H9 (cell line): ENCODE results near the gene DOHH. TPM values are rescaled to one million over a fixed set of nuclear protein-coding genes. Genes with fewer than 3 reads are reported as not detected.

Source experiments
- DNase-seq: peaks from one replicate; pipeline ENCODE4 v3.0.0-alpha.2; 2017
- H2AFZ ChIP-seq: one replicate; pipeline ENCODE4 v1.6.1; 2013; ENCODE audit warnings: mild to moderate bottlenecking, low read length, control low read depth, moderate library complexity
- H2AK5ac ChIP-seq: 2 replicates; pipeline ENCODE4 v1.6.1; 2013; ENCODE audit warnings: low read length, control low read depth, mixed read lengths; ENCODE audit not compliant: insufficient read length
- H2BK120ac ChIP-seq: one replicate; pipeline ENCODE4 v1.6.1; 2013; ENCODE audit warnings: low read depth, mild to moderate bottlenecking, low read length, control low read depth, inconsistent platforms; ENCODE audit not compliant: poor library complexity, severe bottlenecking
- H2BK12ac ChIP-seq: 2 replicates; pipeline ENCODE4 v1.6.1; 2013; ENCODE audit warnings: low read length, control low read depth, mixed read lengths, low read depth; ENCODE audit not compliant: insufficient read length
- H2BK15ac ChIP-seq: 2 replicates; pipeline ENCODE4 v1.6.1; 2013; ENCODE audit warnings: low read depth, low read length, control low read depth
- H2BK20ac ChIP-seq: one replicate; pipeline ENCODE4 v1.6.1; 2013; ENCODE audit warnings: low read depth, mild to moderate bottlenecking, low read length, control low read depth, inconsistent platforms; ENCODE audit not compliant: poor library complexity, severe bottlenecking
- H2BK5ac ChIP-seq: 2 replicates; pipeline ENCODE4 v1.6.1; 2013; ENCODE audit warnings: low read length, control low read depth, mixed read lengths; ENCODE audit not compliant: insufficient read length
- H3K14ac ChIP-seq: 2 replicates; pipeline ENCODE4 v1.6.1; 2013; ENCODE audit warnings: low read length, control low read depth; ENCODE audit not compliant: insufficient read depth
- H3K18ac ChIP-seq: 2 replicates; pipeline ENCODE4 v1.6.1; 2013; ENCODE audit warnings: low read depth, mild to moderate bottlenecking, mixed read lengths, low read length, control low read depth; ENCODE audit not compliant: insufficient read length
- H3K23ac ChIP-seq: 2 replicates; pipeline ENCODE4 v1.6.1; 2013; ENCODE audit warnings: low read length, control low read depth, mixed read lengths, low read depth; ENCODE audit not compliant: insufficient read length
- H3K23me2 ChIP-seq: 2 replicates; pipeline ENCODE4 v1.6.1; 2013; ENCODE audit warnings: low read depth, mild to moderate bottlenecking, mixed read lengths, low read length, control low read depth; ENCODE audit not compliant: insufficient read length, poor library complexity, severe bottlenecking
- H3K27ac ChIP-seq: 2 replicates; pipeline ENCODE4 v1.5.1; 2013; ENCODE audit warnings: low read length, control low read depth, mixed read lengths, low read depth; ENCODE audit not compliant: insufficient read length
- H3K27me3 ChIP-seq: 2 replicates; pipeline ENCODE4 v1.6.1; 2013; ENCODE audit warnings: low read length, control low read depth, inconsistent platforms; ENCODE audit not compliant: insufficient read depth
- H3K4ac ChIP-seq: 2 replicates; pipeline ENCODE4 v1.6.1; 2013; ENCODE audit warnings: low read depth, mild to moderate bottlenecking, control low read depth, inconsistent platforms, low read length, moderate library complexity
- H3K4me1 ChIP-seq: 2 replicates; pipeline ENCODE4 v1.6.1; 2013; ENCODE audit warnings: low read length, control low read depth, inconsistent platforms; ENCODE audit not compliant: insufficient read depth
- H3K4me2 ChIP-seq: 2 replicates; pipeline ENCODE4 v1.6.1; 2013; ENCODE audit warnings: low read length, control low read depth, mixed read lengths; ENCODE audit not compliant: insufficient read length, insufficient read depth
- H3K56ac ChIP-seq: 2 replicates; pipeline ENCODE4 v1.6.1; 2013; ENCODE audit warnings: low read depth, mild to moderate bottlenecking, mixed read lengths, low read length, control low read depth; ENCODE audit not compliant: insufficient read length
- H3K79me1 ChIP-seq: 2 replicates; pipeline ENCODE4 v1.6.1; 2013; ENCODE audit warnings: low read depth, mild to moderate bottlenecking, moderate library complexity, low read length, control low read depth, inconsistent platforms; ENCODE audit not compliant: insufficient read depth, poor library complexity, severe bottlenecking
- H3K79me2 ChIP-seq: 2 replicates; pipeline ENCODE4 v1.6.1; 2013; ENCODE audit warnings: low read length, control low read depth, inconsistent platforms; ENCODE audit not compliant: insufficient read depth
- H3K9ac ChIP-seq: 2 replicates; pipeline ENCODE4 v1.6.1; 2013; ENCODE audit warnings: low read length, control low read depth, mixed read lengths; ENCODE audit not compliant: insufficient read length; ENCODE audit errors: extremely low read depth
- H3K9me3 ChIP-seq: one replicate; pipeline ENCODE4 v1.6.1; 2013; ENCODE audit warnings: low read depth, low read length, inconsistent platforms; ENCODE audit not compliant: control insufficient read depth
- H3T11ph ChIP-seq: one replicate; pipeline ENCODE4 v1.6.1; 2013; ENCODE audit warnings: mild to moderate bottlenecking, low read length, control low read depth, inconsistent platforms
- H4K20me1 ChIP-seq: one replicate; pipeline ENCODE4 v1.6.1; 2013; ENCODE audit not compliant: control insufficient read depth, insufficient read length, insufficient read depth
- H4K5ac ChIP-seq: 2 replicates; pipeline ENCODE4 v1.6.1; 2013; ENCODE audit warnings: low read depth, mild to moderate bottlenecking, mixed read lengths, low read length, control low read depth; ENCODE audit not compliant: insufficient read length
- H4K8ac ChIP-seq: replicated peaks from 2 replicates; pipeline ENCODE4 v1.6.1; 2013; ENCODE audit warnings: low read length, control low read depth, mixed read lengths, low read depth; ENCODE audit not compliant: insufficient read length
- H4K91ac ChIP-seq: 2 replicates; pipeline ENCODE4 v1.6.1; 2013; ENCODE audit warnings: low read depth, mild to moderate bottlenecking, moderate library complexity, mixed read lengths, low read length, control low read depth; ENCODE audit not compliant: insufficient read length
- H3K27ac Mint-ChIP-seq, 3 experiments: 2 replicates in 2 of 3; 3 replicates in 1 of 3; pipeline ENCODE4 v1.8.0; 2020 to 2021; ENCODE audit warnings: mixed read lengths in 3 of 3, mild to moderate bottlenecking in 1 of 3, moderate library complexity in 1 of 3
- H3K27me3 Mint-ChIP-seq: 2 replicates; pipeline ENCODE4 v1.8.0; 2021; ENCODE audit warnings: low read depth, mild to moderate bottlenecking, moderate library complexity, mixed read lengths
- H3K36me3 Mint-ChIP-seq, 3 experiments: 2 replicates in 2 of 3; 3 replicates in 1 of 3; pipeline ENCODE4 v1.8.0; 2020 to 2021; ENCODE audit warnings: low read depth in 3 of 3, mixed read lengths in 3 of 3; ENCODE audit not compliant: insufficient read depth in 1 of 3
- H3K4me1 Mint-ChIP-seq, 2 experiments: 2 replicates each; pipeline ENCODE4 v1.8.0; 2020; ENCODE audit warnings: mixed read lengths in 2 of 2
- H3K4me3 Mint-ChIP-seq, 2 experiments: 2 replicates in 1 of 2; 3 replicates in 1 of 2; pipeline ENCODE4 v1.8.0; 2020 to 2021; ENCODE audit warnings: mild to moderate bottlenecking in 2 of 2, mixed read lengths in 2 of 2, moderate library complexity in 1 of 2
- H3K9me3 Mint-ChIP-seq, 2 experiments: 2 replicates in 1 of 2; 3 replicates in 1 of 2; pipeline ENCODE4 v1.8.0; 2020; ENCODE audit warnings: mild to moderate bottlenecking in 2 of 2, mixed read lengths in 2 of 2, moderate library complexity in 1 of 2
- CTCF ChIP-seq: fragments of 200-600 bp; sonication (generic); conservative IDR thresholded peaks from 3 replicates; pipeline ENCODE4 v1.8.0; 2021; ENCODE audit warnings: antibody characterized with exemption, mild to moderate bottlenecking
- WGBS: extraction: QIAGEN DNeasy Blood & Tissue Kit; methylation state at CpG from one replicate; pipeline ENCODE4 v1.1.7; 2013; ENCODE audit warnings: missing lambda C conversion rate, low lambda C conversion rate, mixed read lengths; ENCODE audit not compliant: insufficient read length; ENCODE audit errors: extremely low coverage; 5-methylcytosine and 5-hydroxymethylcytosine counted together
- total RNA-seq: library from RNA; stranded (reverse); gene quantifications from 2 replicates; pipeline ENCODE4 v1.2.1, GENCODE V29; 2021

DOHH gene
- total RNA-seq, 1 experiment from 2014 or later: 16.5 TPM

GRCh38 chr19:3497757-3498520 is 2.5 kb downstream of the DOHH start:
- Histone ChIP-seq H3K27me3 (no peaks in the 10 kb centered on the region), H4K5ac (no peak overlapping the region), H3K14ac (no peak overlapping the region), H2AK5ac (no peak overlapping the region), H2BK5ac (no peak overlapping the region), H3K27ac (no peak overlapping the region), H3K56ac (no peak overlapping the region), H4K20me1 (no peaks in the 10 kb centered on the region), H3K79me1 (no peaks in the 10 kb centered on the region), H3K9me3 (no peaks in the 10 kb centered on the region), H2BK15ac (no peak overlapping the region), H3T11ph (no peak overlapping the region), H3K23me2 (peaks cover 6% of the 10 kb centered on the region), H3K23ac (no peak overlapping the region), H2AFZ (no peak overlapping the region), H3K4me1 (no peaks in the 10 kb centered on the region), H4K8ac (no peak overlapping the region), H3K4me2 (no peak overlapping the region), H3K9ac (no peak overlapping the region), H3K18ac (no peak overlapping the region), H4K91ac (no peak overlapping the region), H2BK12ac (no peak overlapping the region), H3K79me2 (peaks cover 10% of the 10 kb centered on the region), H2BK20ac (no peak overlapping the region), H3K4ac (no peak overlapping the region), H2BK120ac (no peak overlapping the region)
- no peak for DNase-seq
- Mint-ChIP-seq H3K4me3 (peak overlapping the region in 1 of 2 experiments; percentile 17; a peak in 1 of 5 replicates), H3K4me1 (peaks cover 7 to 10% of the 10 kb centered on the region in 2 experiments), H3K9me3 (no peaks in the 10 kb centered on the region; a peak in 1 of 5 replicates), H3K27me3 (no peaks in the 10 kb centered on the region), H3K27ac (no peak overlapping the region), H3K36me3 (peaks cover 17 to 43% (median 36%) of the 10 kb centered on the region in 3 experiments; a peak in 6 of 7 replicates)
- TF ChIP-seq CTCF: no peak
- WGBS: no CpG with 5 or more reads among the region's 5 CpGs
